B cell (primary cell): ENCODE data around the gene NAALADL1.

Experiments used
- EZH2 ChIP-seq: IDR thresholded peaks from 2 replicates; pipeline ENCODE4 v1.6.1; 2012; ENCODE audit warnings: borderline replicate concordance, low read depth, mild to moderate bottlenecking, moderate library complexity, low read length; ENCODE audit not compliant: insufficient read depth, poor library complexity, severe bottlenecking
- TF ChIP-seq, protein P1 (sequence below): fragments of 200-600 bp; IDR thresholded peaks from one replicate; pipeline ENCODE4 v1.8.0; 2022; ENCODE audit warnings: antibody characterized with exemption, mild to moderate bottlenecking

DNA sequence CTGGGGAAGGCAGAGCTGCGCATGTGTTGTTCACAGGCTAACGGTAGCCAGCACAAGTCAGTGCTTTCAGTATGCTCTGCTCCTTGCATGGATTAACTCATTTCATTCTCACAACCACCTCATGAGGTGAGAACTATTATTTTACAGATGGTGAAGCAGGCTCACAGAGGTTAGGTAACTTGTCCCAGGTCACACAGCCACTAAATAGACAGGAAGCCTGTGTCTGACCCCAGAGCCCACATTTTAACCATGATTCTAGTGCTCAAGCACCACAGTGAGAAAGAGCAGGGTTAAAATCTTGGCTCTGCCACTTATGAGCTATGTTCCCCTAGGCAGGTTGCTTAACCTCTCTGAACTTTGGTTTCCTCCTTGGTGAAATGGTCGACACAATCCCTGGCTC is 37.4 kb downstream of the NAALADL1 start:
- TF ChIP-seq, protein P1, sequence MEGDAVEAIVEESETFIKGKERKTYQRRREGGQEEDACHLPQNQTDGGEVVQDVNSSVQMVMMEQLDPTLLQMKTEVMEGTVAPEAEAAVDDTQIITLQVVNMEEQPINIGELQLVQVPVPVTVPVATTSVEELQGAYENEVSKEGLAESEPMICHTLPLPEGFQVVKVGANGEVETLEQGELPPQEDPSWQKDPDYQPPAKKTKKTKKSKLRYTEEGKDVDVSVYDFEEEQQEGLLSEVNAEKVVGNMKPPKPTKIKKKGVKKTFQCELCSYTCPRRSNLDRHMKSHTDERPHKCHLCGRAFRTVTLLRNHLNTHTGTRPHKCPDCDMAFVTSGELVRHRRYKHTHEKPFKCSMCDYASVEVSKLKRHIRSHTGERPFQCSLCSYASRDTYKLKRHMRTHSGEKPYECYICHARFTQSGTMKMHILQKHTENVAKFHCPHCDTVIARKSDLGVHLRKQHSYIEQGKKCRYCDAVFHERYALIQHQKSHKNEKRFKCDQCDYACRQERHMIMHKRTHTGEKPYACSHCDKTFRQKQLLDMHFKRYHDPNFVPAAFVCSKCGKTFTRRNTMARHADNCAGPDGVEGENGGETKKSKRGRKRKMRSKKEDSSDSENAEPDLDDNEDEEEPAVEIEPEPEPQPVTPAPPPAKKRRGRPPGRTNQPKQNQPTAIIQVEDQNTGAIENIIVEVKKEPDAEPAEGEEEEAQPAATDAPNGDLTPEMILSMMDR = no peak
- no peak for TF ChIP-seq EZH2
